Endothelial cell of umbilical vein (primary cell): Measurements from ENCODE around the gene KAT7.

Experiments
- EZH2 ChIP-seq: IDR thresholded peaks from 2 replicates; pipeline ENCODE4 v1.6.1; 2012; ENCODE audit warnings: borderline replicate concordance, low read depth, mild to moderate bottlenecking, moderate library complexity, low read length, inconsistent platforms; ENCODE audit not compliant: severe bottlenecking
- FOS ChIP-seq: IDR thresholded peaks from 2 replicates; pipeline ENCODE4 v1.6.1; 2011; ENCODE audit warnings: mild to moderate bottlenecking, low read length, moderate library complexity, borderline replicate concordance; ENCODE audit not compliant: insufficient read depth
- GATA2 ChIP-seq: IDR thresholded peaks from 2 replicates; pipeline ENCODE4 v1.7.0; 2011; ENCODE audit warnings: low read depth, mild to moderate bottlenecking, moderate library complexity, mixed read lengths, low read length; ENCODE audit not compliant: insufficient read length, insufficient read depth
- JUN ChIP-seq: IDR thresholded peaks from 2 replicates; pipeline ENCODE4 v1.6.1; 2011; ENCODE audit warnings: borderline replicate concordance, low read depth; ENCODE audit not compliant: insufficient read length, insufficient read depth
- MYC ChIP-seq: IDR thresholded peaks from one replicate; pipeline ENCODE4 v1.6.1; 2011; ENCODE audit warnings: mild to moderate bottlenecking, low read depth, low read length
- POLR2A ChIP-seq: IDR thresholded peaks from 2 replicates; pipeline ENCODE4 v1.6.1; 2012; ENCODE audit warnings: low read depth, mild to moderate bottlenecking, control low read depth, low read length
- POLR2AphosphoS5 ChIP-seq: IDR thresholded peaks from 2 replicates; pipeline ENCODE4 v1.6.1; 2012; ENCODE audit warnings: low read depth, mild to moderate bottlenecking, control low read depth, low read length, moderate library complexity; ENCODE audit not compliant: insufficient read depth
- TF ChIP-seq, protein P1 (sequence below), 2 donors: IDR thresholded peaks; 1 replicate in 1 of 2; 2 replicates in 1 of 2; pipeline ENCODE4 v1.5.1; 2011; ENCODE audit warnings: low read length in 2 of 2, mild to moderate bottlenecking in 2 of 2, moderate library complexity in 2 of 2, control low read depth in 1 of 2, inconsistent platforms in 1 of 2, low read depth in 1 of 2; ENCODE audit not compliant: insufficient read depth in 1 of 2; ENCODE audit errors: extremely low read depth in 1 of 2
- TF ChIP-seq, protein P2 (sequence below): IDR thresholded peaks from 2 replicates; pipeline ENCODE4 v1.6.1; 2011; ENCODE audit not compliant: insufficient read depth, insufficient read length

DNA sequence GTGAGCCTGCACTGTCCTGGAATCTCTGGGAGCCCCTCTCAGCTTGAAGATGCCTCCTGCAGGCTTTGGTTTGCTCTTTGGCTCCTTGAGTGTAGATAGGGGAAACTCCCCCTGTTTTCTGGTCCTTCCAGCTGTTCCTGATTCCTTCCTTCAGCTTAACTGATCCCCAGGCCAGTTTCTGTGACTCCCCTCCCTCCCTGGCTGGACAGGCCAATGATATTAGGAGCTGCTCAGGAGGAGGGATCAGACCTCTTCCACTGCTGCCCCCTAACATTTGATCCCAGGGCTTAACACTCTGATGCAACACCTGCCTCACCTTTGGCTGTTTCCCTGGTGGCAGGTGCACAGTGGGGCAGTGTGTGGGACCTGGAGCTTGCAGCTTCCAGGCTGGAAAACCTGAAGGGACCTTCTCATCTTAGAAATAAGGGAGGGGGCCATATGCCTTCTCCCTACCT lies 59.6 kb downstream of the KAT7 start, which contains the start of gene TAC4:
- TF ChIP-seq, protein P1, sequence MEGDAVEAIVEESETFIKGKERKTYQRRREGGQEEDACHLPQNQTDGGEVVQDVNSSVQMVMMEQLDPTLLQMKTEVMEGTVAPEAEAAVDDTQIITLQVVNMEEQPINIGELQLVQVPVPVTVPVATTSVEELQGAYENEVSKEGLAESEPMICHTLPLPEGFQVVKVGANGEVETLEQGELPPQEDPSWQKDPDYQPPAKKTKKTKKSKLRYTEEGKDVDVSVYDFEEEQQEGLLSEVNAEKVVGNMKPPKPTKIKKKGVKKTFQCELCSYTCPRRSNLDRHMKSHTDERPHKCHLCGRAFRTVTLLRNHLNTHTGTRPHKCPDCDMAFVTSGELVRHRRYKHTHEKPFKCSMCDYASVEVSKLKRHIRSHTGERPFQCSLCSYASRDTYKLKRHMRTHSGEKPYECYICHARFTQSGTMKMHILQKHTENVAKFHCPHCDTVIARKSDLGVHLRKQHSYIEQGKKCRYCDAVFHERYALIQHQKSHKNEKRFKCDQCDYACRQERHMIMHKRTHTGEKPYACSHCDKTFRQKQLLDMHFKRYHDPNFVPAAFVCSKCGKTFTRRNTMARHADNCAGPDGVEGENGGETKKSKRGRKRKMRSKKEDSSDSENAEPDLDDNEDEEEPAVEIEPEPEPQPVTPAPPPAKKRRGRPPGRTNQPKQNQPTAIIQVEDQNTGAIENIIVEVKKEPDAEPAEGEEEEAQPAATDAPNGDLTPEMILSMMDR (IDR thresholded peaks at IDR 0.05; ENCODE audit: extremely low read depth in 1 of 2, insufficient read depth in 1 of 2, low read depth in 1 of 2, low read length in 2 of 2): no peak
- TF ChIP-seq JUN (no peak), POLR2AphosphoS5 (no peak), EZH2 (no peak), GATA2 (no peak), POLR2A (no peak), FOS (no peak), MYC (no peak)
- TF ChIP-seq, protein P2, sequence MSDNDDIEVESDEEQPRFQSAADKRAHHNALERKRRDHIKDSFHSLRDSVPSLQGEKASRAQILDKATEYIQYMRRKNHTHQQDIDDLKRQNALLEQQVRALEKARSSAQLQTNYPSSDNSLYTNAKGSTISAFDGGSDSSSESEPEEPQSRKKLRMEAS: no peak
